ENCODE measurements around the gene ABHD12B. TPM values are rescaled to one million over a fixed set of nuclear protein-coding genes. Genes with fewer than 3 reads are reported as not detected.

Gene ABHD12B
- total RNA-seq, result 0.35 and 0.73 TPM in 2 replicates
- long read RNA-seq, result 0 reads

- Mint-ChIP-seq H3K27ac (ENCODE audit: unreplicated experiment) (no peak within 1 kb of the TSS), H3K27me3 (ENCODE audit: low read depth) (peaks cover 68% of the 10 kb centered on the region), H3K36me3 (ENCODE audit: low read depth) (peaks cover 3% of the 10 kb centered on the region), H3K9me3 (no peaks in the 10 kb centered on the region), H3K4me1 (peaks cover 14% of the 10 kb centered on the region), H3K4me3 (peak within 1 kb of the TSS; percentile 28)
- TF ChIP-seq, protein P1, sequence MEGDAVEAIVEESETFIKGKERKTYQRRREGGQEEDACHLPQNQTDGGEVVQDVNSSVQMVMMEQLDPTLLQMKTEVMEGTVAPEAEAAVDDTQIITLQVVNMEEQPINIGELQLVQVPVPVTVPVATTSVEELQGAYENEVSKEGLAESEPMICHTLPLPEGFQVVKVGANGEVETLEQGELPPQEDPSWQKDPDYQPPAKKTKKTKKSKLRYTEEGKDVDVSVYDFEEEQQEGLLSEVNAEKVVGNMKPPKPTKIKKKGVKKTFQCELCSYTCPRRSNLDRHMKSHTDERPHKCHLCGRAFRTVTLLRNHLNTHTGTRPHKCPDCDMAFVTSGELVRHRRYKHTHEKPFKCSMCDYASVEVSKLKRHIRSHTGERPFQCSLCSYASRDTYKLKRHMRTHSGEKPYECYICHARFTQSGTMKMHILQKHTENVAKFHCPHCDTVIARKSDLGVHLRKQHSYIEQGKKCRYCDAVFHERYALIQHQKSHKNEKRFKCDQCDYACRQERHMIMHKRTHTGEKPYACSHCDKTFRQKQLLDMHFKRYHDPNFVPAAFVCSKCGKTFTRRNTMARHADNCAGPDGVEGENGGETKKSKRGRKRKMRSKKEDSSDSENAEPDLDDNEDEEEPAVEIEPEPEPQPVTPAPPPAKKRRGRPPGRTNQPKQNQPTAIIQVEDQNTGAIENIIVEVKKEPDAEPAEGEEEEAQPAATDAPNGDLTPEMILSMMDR (conservative IDR thresholded peaks at IDR 0.05), result no peak
- DNase-seq (ENCODE audit: low read depth, low spot score), result no peak
Observed at GRCh38 chr14:50871914-50872732, at the start of gene ABHD12B. Gene ABHD12B (plus strand): TSS chr14:50872053. CDS start chr14:50872175, 122 bp downstream.

DNA sequence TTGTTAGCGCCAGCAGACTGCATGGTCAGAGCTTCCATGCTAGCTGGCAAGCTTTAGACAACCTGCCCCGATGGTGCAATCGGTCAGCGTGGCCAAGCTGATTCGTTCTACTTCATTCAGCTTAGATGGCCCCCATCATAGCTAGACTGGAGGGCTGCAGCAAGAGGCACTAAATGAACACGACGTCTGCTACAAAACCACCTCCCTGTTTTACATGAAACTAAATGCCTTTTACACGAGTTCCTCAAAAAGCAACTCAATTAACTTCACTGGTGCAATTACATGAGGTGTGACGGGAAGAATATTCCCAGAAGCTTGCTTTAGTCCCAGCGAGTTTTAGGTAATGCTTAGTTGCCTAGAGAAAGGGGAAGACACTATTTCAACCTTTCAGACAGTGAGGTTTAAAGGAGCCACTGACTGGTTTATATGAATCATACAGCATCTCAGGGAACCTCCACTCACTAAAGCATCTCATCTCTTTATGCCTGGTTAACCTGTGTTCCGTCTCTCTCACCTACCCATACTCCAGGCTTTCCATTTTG lies 49.3 kb upstream of the ABHD12B start:
- Mint-ChIP-seq H3K4me1 (peaks cover 70% of the 10 kb centered on the region), H3K27me3 (ENCODE audit: low read depth) (no peaks in the 10 kb centered on the region), H3K9me3 (no peaks in the 10 kb centered on the region), H3K36me3 (ENCODE audit: low read depth) (peaks cover 18% of the 10 kb centered on the region), H3K27ac (ENCODE audit: unreplicated experiment) (peak overlapping the region; percentile 87), H3K4me3 (peak overlapping the region; percentile 35)
- DNase-seq (ENCODE audit: low read depth, low spot score), result no peak
- TF ChIP-seq, protein P1 (conservative IDR thresholded peaks at IDR 0.05), result no peak

GRCh38 chr14:50823051-50823761 lies 48.6 kb upstream of the ABHD12B start:
- peak overlapping the region; percentile 35 for H3K4me3 Mint-ChIP-seq
- peaks cover 18% of the 10 kb centered on the region for H3K36me3 Mint-ChIP-seq (ENCODE audit: low read depth)
- no peak for DNase-seq (ENCODE audit: low read depth, low spot score)
- TF ChIP-seq, protein P1 (conservative IDR thresholded peaks at IDR 0.05), result no peak
- peak overlapping the region; percentile 87 for H3K27ac Mint-ChIP-seq (ENCODE audit: unreplicated experiment)
- H3K27me3 Mint-ChIP-seq (ENCODE audit: low read depth), result no peaks in the 10 kb centered on the region
- H3K9me3 Mint-ChIP-seq, result no peaks in the 10 kb centered on the region
- H3K4me1 Mint-ChIP-seq, result peaks cover 72% of the 10 kb centered on the region

DNA sequence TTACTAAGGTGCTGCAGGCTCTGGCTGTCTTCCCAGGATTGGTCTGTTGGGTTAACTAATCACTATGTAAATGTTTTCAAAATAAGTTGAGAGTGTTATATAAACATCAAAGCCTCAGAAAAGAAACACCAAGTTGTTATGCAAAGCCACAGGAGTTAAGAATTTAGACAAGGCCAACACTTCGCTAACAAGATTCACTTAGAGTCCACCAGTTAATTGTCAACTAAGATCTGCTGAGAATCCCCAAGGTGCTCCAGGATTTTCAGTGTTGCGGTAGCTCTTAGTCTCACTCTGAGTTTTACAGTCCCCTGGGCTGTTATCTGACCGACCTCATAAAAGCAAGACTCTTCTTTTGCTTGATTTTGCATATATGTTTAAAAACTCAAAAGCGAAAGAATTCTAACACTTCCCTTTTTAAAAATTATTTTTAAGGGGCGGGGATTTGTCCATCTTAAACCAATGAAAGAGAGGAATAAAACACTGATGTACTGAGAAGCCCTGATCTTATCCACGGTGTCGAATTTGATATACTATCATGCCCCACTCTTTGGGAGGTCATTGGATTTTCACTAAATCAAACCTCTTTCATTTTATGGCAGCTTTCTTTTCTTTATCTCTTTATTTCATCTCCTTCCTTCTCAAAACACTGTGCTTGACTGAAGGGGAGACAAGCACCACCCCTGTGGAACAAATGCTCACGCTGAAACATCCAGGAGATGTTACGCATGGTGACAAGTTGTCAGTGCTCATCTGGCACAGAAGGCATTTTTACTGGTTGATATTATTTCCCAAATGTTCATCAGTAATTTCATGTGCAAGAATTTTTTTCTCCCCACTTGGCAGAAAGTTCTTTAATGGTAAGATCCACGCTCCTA lies 47.9 kb upstream of the ABHD12B start:
- H3K4me1 Mint-ChIP-seq, result peaks cover 80% of the 10 kb centered on the region
- H3K27ac Mint-ChIP-seq (ENCODE audit: unreplicated experiment), result no peak overlapping the region
- no peaks in the 10 kb centered on the region for H3K9me3 Mint-ChIP-seq
- H3K4me3 Mint-ChIP-seq, result no peak overlapping the region
- TF ChIP-seq, protein P1 (conservative IDR thresholded peaks at IDR 0.05), result no peak
- no peaks in the 10 kb centered on the region for H3K27me3 Mint-ChIP-seq (ENCODE audit: low read depth)
- peaks cover 15% of the 10 kb centered on the region for H3K36me3 Mint-ChIP-seq (ENCODE audit: low read depth)
- DNase-seq (ENCODE audit: low read depth, low spot score), result no peak

DNA sequence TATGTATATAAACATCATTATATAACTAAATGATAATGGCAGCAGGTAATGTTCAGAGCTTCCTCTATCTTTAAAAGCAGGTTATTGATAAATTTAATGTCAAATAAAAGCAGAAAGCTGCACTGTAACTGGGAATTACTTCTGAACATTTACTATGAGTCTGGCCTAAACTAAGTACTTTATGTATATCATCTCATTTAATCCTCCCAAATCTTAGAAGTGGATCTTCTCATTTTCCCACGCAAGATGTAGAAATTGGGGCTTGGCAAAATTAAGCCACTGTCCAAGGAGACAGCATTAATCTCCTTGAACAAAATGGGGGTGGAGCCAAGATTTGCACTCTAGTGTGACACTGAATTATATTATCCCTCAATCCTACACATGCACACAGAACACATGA lies 46.5 kb upstream of the ABHD12B start:
- Mint-ChIP-seq H3K9me3 (no peaks in the 10 kb centered on the region), H3K36me3 (ENCODE audit: low read depth) (peaks cover 9% of the 10 kb centered on the region), H3K4me3 (peak overlapping the region; percentile 28), H3K27ac (ENCODE audit: unreplicated experiment) (no peak overlapping the region), H3K27me3 (ENCODE audit: low read depth) (no peaks in the 10 kb centered on the region), H3K4me1 (peaks cover 86% of the 10 kb centered on the region)
- TF ChIP-seq, protein P1 (conservative IDR thresholded peaks at IDR 0.05), result no peak
- DNase-seq (ENCODE audit: low read depth, low spot score), result no peak
